SU-DHL-6 (cell line): ENCODE measurements around the gene DMRT3.
A peak's percentile ranks its signal among the peaks of the same experiment; 100 is the strongest.

Source experiments
- H2AFZ ChIP-seq: fragments of 200-600 bp; sonication (generic); 2 replicates; pipeline ENCODE4 v1.6.1; 2014; ENCODE audit warnings: low read depth, mild to moderate bottlenecking, moderate library complexity, mixed read lengths, antibody characterized with exemption, low read length; ENCODE audit not compliant: severe bottlenecking
- H3F3A ChIP-seq: fragments of 200-600 bp; shearing (Covaris generic); 2 replicates; pipeline ENCODE4 v1.6.0; 2016; ENCODE audit warnings: antibody characterized with exemption, mild to moderate bottlenecking; ENCODE audit not compliant: insufficient read depth
- H3K27ac ChIP-seq: fragments of 200-600 bp; sonication (generic); 2 replicates; pipeline ENCODE4 v1.5.1; 2016; ENCODE audit warnings: low read depth, mild to moderate bottlenecking, low read length, moderate library complexity, mixed read lengths
- H3K27me3 ChIP-seq: fragments of 200-600 bp; sonication (generic), shearing (Covaris generic); 2 replicates; pipeline ENCODE4 v1.6.0; 2014; ENCODE audit warnings: mild to moderate bottlenecking, low read length
- H3K36me3 ChIP-seq: fragments of 200-600 bp; sonication (generic); 2 replicates; pipeline ENCODE4 v1.6.1; 2014; ENCODE audit warnings: mild to moderate bottlenecking, low read length, mixed read lengths
- H3K4me2 ChIP-seq: fragments of 300-600, 200-600 bp; shearing (Covaris generic), sonication (generic); 2 replicates; pipeline ENCODE4 v1.6.0; 2014; ENCODE audit warnings: low read length, low read depth, mild to moderate bottlenecking; ENCODE audit not compliant: poor library complexity, severe bottlenecking
- H3K4me3 ChIP-seq: fragments of 200-600 bp; sonication (generic); 2 replicates; pipeline ENCODE4 v1.5.1; 2014; ENCODE audit warnings: antibody characterized with exemption, low read length, mild to moderate bottlenecking, mixed read lengths; ENCODE audit not compliant: insufficient read depth, poor library complexity, severe bottlenecking
- H3K79me2 ChIP-seq: fragments of 200-600 bp; sonication (generic); 2 replicates; pipeline ENCODE4 v1.6.1; 2014; ENCODE audit warnings: mild to moderate bottlenecking, low read length, moderate library complexity; ENCODE audit not compliant: insufficient read depth
- H3K9ac ChIP-seq: fragments of 200-600 bp; sonication (generic); 2 replicates; pipeline ENCODE4 v1.7.0; 2014; ENCODE audit warnings: mild to moderate bottlenecking, low read length
- H3K9me2 ChIP-seq: fragments of 200-600 bp; sonication (generic); replicated peaks from 2 replicates; pipeline ENCODE4 v1.6.1; 2014; ENCODE audit warnings: low read length; ENCODE audit not compliant: insufficient read depth
- H3K9me3 ChIP-seq: fragments of 200-600 bp; sonication (generic); 2 replicates; pipeline ENCODE4 v1.6.1; 2014; ENCODE audit warnings: low read length, mixed read lengths; ENCODE audit not compliant: insufficient read depth
- H4K20me1 ChIP-seq: fragments of 200-600 bp; sonication (generic); 2 replicates; pipeline ENCODE4 v1.6.1; 2014; ENCODE audit warnings: low read depth, mild to moderate bottlenecking, antibody characterized with exemption, low read length, moderate library complexity, mixed read lengths
- EZH2phosphoT487 ChIP-seq: fragments of 200-600 bp; sonication (generic), shearing (Covaris generic); conservative IDR thresholded peaks from 2 replicates; pipeline ENCODE4 v1.6.1; 2018; ENCODE audit warnings: mild to moderate bottlenecking, antibody characterized with exemption, low read length, moderate library complexity, mixed read lengths
- TF ChIP-seq, protein P1 (sequence below): fragments of 200-600 bp; sonication (generic); IDR thresholded peaks from one replicate; pipeline ENCODE4 v1.5.1; 2017; ENCODE audit warnings: antibody characterized with exemption, mild to moderate bottlenecking, low read length, moderate library complexity; ENCODE audit not compliant: insufficient read depth, poor library complexity, severe bottlenecking

The DMRT3 gene

DNA sequence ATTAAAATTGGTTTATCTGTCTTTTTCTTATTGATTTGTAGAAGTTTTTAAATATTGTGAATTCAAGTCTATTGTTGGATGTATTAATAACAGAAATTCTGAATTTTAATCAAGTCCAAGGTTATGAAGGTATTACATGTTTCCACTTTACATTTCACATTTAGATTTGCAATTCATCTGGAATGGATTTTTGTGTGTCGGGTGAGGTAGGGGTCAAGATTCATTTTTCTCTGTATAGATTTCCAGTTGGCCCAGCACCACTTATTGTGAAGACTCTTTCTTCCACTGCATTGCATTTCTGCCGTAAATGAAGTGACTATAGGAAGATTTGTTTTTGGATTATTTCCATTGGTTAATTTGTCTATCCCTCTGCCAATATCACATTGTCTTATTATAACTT lies 38.2 kb downstream of the DMRT3 start:
- H3K27ac ChIP-seq, result no peak overlapping the region
- H3K9me2 ChIP-seq, result no peaks in the 10 kb centered on the region
- H4K20me1 ChIP-seq, result no peaks in the 10 kb centered on the region
- H3F3A ChIP-seq, result no peaks in the 10 kb centered on the region
- H3K79me2 ChIP-seq, result no peaks in the 10 kb centered on the region
- no peaks in the 10 kb centered on the region for H3K36me3 ChIP-seq
- H3K4me2 ChIP-seq, result no peak overlapping the region
- no peaks in the 10 kb centered on the region for H3K27me3 ChIP-seq
- no peak overlapping the region for H3K4me3 ChIP-seq
- no peaks in the 10 kb centered on the region for H3K9me3 ChIP-seq
- H3K9ac ChIP-seq, result no peak overlapping the region
- no peak overlapping the region for H2AFZ ChIP-seq
- no peak for TF ChIP-seq EZH2phosphoT487
- TF ChIP-seq, protein P1, sequence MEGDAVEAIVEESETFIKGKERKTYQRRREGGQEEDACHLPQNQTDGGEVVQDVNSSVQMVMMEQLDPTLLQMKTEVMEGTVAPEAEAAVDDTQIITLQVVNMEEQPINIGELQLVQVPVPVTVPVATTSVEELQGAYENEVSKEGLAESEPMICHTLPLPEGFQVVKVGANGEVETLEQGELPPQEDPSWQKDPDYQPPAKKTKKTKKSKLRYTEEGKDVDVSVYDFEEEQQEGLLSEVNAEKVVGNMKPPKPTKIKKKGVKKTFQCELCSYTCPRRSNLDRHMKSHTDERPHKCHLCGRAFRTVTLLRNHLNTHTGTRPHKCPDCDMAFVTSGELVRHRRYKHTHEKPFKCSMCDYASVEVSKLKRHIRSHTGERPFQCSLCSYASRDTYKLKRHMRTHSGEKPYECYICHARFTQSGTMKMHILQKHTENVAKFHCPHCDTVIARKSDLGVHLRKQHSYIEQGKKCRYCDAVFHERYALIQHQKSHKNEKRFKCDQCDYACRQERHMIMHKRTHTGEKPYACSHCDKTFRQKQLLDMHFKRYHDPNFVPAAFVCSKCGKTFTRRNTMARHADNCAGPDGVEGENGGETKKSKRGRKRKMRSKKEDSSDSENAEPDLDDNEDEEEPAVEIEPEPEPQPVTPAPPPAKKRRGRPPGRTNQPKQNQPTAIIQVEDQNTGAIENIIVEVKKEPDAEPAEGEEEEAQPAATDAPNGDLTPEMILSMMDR, result no peak

DNA sequence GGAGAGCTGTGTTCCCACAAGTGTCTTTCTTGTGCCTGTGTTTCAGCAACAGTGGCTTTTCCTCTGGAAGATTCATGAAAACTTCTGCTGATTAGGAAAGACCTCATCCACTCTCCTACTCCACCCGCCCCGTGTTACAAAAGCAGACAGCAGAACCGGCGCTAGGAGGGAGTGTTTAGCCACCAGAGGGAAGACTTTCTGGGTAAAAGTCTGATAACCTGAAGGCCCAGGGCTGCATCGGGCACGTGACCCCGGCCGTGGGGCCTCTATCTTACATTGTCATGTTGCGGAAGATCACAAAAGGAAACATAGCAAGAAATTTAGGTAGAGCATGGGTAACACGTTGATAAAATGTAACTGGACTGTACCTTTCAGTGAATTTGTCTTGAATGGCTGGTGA lies 41.7 kb downstream of the DMRT3 start:
- no peaks in the 10 kb centered on the region for H3K9me2 ChIP-seq
- no peaks in the 10 kb centered on the region for H3F3A ChIP-seq
- H3K4me3 ChIP-seq, result no peak overlapping the region
- no peak overlapping the region for H2AFZ ChIP-seq
- no peak overlapping the region for H3K9ac ChIP-seq
- H3K36me3 ChIP-seq, result peaks cover 4% of the 10 kb centered on the region; the same call in 1 of the 2 replicates
- H3K27ac ChIP-seq, result no peak overlapping the region
- H3K4me2 ChIP-seq, result no peak overlapping the region
- H3K27me3 ChIP-seq, result peaks cover 4% of the 10 kb centered on the region; the same call in 1 of the 2 replicates
- H3K9me3 ChIP-seq, result peaks cover 3% of the 10 kb centered on the region; the same call in 1 of the 2 replicates
- TF ChIP-seq, protein P1, result peak; percentile 33
- no peak for TF ChIP-seq EZH2phosphoT487
- H4K20me1 ChIP-seq, result no peaks in the 10 kb centered on the region
- H3K79me2 ChIP-seq, result no peaks in the 10 kb centered on the region

DNA sequence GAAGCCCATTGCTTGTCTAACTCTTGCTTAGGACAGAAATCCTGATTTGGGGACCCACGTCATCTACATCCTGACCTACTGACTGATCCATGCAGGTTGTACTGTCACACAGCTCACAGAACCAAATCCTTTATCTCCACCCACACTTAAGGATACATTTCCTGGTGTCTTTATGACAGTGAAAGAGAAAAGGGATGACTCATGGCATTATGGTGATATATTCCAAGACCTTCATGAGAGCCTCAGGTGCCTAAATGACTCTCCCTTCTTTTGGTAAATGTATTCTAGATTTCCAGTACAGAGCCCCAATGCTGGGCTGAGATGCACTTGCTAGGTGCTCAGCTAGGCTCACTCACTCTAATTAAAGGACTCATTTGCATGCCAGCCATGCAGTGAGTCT lies 47.7 kb downstream of the DMRT3 start:
- TF ChIP-seq, protein P1, result no peak
- no peak for TF ChIP-seq EZH2phosphoT487
- peaks cover 8% of the 10 kb centered on the region; the same call in 1 of the 2 replicates for H3K27me3 ChIP-seq
- no peaks in the 10 kb centered on the region for H3K9me2 ChIP-seq
- H3K4me2 ChIP-seq, result no peak overlapping the region
- H2AFZ ChIP-seq, result no peak overlapping the region
- no peak overlapping the region for H3K9ac ChIP-seq
- no peak overlapping the region for H3K4me3 ChIP-seq
- H3K79me2 ChIP-seq, result no peaks in the 10 kb centered on the region
- peaks cover 6% of the 10 kb centered on the region; the same call in 1 of the 2 replicates for H3K9me3 ChIP-seq
- no peaks in the 10 kb centered on the region for H4K20me1 ChIP-seq
- H3K36me3 ChIP-seq, result peaks cover 4% of the 10 kb centered on the region; the same call in 1 of the 2 replicates
- H3F3A ChIP-seq, result no peaks in the 10 kb centered on the region
- H3K27ac ChIP-seq, result no peak overlapping the region
